Colonic mucosa (tissue), 4 donors: ENCODE measurements around the gene HPD. TPM values are rescaled to one million over a fixed set of nuclear protein-coding genes. Genes with fewer than 3 reads are reported as not detected.

Source experiments
- DNase-seq: peaks from one replicate; pipeline ENCODE4 v3.0.0-alpha.2; 2020
- H3K27ac ChIP-seq: fragments of 200-600 bp; one replicate; pipeline ENCODE4 v1.8.0; 2021
- H3K27me3 ChIP-seq: fragments of 200-600 bp; one replicate; pipeline ENCODE4 v1.8.0; 2021
- H3K36me3 ChIP-seq: fragments of 200-600 bp; one replicate; pipeline ENCODE4 v1.8.0; 2021
- H3K4me1 ChIP-seq: fragments of 200-600 bp; one replicate; pipeline ENCODE4 v1.8.0; 2021; ENCODE audit warnings: mild to moderate bottlenecking
- H3K4me3 ChIP-seq: fragments of 200-600 bp; one replicate; pipeline ENCODE4 v1.8.0; 2021
- H3K9ac ChIP-seq, 2 donors: one replicate each; pipeline ENCODE4 v1.7.0; 2013; ENCODE audit warnings: control low read depth in 2 of 2, low read depth in 2 of 2, low read length in 2 of 2
- H3K9me3 ChIP-seq: fragments of 200-600 bp; one replicate; pipeline ENCODE4 v1.8.0; 2021
- intact Hi-C: fragments of 100-400 bp; cut with DNase I; formaldehyde crosslinking; loops from one replicate; pipeline ENCODE4 v1.14.1; 2022
- total RNA-seq, 2 donors: library from RNA; stranded (reverse); fragmentation: NEBNext Ultra II Directional in 1 of 2; extraction: Animal tissue kit (Norgen Biotek cat#: 25700) in 1 of 2; gene quantifications; one replicate each; pipeline ENCODE4 v1.2.1, GENCODE V29; 2021
- TF ChIP-seq, protein P1 (sequence below): fragments of 200-600 bp; IDR thresholded peaks from one replicate; pipeline ENCODE4 v1.8.0; 2022; ENCODE audit warnings: antibody characterized with exemption, mild to moderate bottlenecking
- donor health status: healthy.
- donor health status: DM: no; HTN: no; CAD: no.
- donor health status: DM: no; HTN: no; CAD: no.

HPD gene
- total RNA-seq, 2 donors from 2014 or later, result 0.27 to 0.91 TPM

DNA sequence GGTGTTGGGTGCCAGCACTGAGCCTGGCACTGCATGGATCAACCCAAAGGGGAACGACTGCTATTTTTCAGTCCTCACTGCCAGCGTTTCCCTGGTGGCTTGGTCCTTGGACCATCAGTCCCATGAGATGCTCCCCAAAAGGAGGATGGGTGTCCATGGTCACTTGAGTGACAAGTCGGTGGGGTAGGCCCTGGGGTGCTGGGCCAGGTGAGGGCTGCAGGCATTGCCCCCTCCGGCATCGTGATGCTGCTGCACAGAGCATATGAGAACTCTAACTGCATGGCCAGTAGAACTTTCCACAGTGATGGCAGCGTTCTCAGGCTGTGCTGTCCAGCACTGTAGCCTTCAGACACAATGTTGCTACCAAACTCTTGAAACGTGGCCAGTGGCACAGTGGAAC, 38.6 kb downstream of the HPD start:
- no peaks in the 10 kb centered on the region for H3K4me1 ChIP-seq
- H3K27ac ChIP-seq, result no peak overlapping the region
- intact Hi-C loops, result no loop called here
- no peak overlapping the region for H3K4me3 ChIP-seq
- no peaks in the 10 kb centered on the region for H3K27me3 ChIP-seq
- no peak overlapping the region for H3K9ac ChIP-seq
- no peaks in the 10 kb centered on the region for H3K9me3 ChIP-seq
- peaks cover 40% of the 10 kb centered on the region for H3K36me3 ChIP-seq
- DNase-seq, result no peak
- TF ChIP-seq, protein P1, sequence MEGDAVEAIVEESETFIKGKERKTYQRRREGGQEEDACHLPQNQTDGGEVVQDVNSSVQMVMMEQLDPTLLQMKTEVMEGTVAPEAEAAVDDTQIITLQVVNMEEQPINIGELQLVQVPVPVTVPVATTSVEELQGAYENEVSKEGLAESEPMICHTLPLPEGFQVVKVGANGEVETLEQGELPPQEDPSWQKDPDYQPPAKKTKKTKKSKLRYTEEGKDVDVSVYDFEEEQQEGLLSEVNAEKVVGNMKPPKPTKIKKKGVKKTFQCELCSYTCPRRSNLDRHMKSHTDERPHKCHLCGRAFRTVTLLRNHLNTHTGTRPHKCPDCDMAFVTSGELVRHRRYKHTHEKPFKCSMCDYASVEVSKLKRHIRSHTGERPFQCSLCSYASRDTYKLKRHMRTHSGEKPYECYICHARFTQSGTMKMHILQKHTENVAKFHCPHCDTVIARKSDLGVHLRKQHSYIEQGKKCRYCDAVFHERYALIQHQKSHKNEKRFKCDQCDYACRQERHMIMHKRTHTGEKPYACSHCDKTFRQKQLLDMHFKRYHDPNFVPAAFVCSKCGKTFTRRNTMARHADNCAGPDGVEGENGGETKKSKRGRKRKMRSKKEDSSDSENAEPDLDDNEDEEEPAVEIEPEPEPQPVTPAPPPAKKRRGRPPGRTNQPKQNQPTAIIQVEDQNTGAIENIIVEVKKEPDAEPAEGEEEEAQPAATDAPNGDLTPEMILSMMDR, result no peak

DNA sequence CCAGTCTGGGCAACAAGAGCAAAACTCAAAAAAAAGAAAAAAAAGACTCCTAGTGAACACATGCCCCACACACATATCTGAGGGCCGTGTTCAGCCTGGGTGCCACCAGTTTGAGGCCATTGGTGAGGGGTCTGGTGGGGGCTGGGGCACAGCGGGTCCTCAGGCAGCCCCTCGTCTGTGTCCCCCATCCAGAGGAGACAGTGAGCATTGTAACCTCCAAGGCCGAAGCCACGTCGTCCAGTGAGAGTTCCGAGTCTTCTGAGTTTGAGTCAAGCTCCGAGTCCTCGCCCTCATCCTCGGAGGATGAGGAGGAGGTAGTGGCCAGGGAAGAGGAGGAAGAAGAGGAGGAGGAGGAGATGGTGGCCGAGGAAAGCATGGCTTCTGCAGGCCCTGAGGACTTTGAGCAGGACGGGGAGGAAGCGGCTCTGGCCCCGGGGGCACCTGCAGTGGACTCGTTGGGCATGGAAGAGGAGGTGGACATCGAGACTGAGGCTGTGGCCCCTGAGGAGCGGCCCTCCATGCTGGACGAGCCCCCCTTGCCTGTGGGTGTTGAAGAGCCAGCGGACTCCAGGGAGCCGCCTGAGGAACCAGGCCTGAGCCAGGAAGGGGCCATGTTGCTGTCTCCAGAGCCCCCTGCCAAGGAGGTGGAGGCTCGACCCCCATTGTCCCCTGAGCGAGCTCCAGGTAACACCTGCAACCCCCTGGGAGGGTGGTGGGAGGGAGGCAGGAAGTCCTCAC, 39.3 kb downstream of the HPD start:
- Histone ChIP-seq H3K4me1 (no peaks in the 10 kb centered on the region), H3K9ac (no peak overlapping the region), H3K27me3 (no peaks in the 10 kb centered on the region), H3K27ac (no peak overlapping the region), H3K36me3 (peaks cover 40% of the 10 kb centered on the region), H3K4me3 (no peak overlapping the region), H3K9me3 (no peaks in the 10 kb centered on the region)
- intact Hi-C loops, result no loop called here
- no peak for DNase-seq
- TF ChIP-seq, protein P1, result no peak

DNA sequence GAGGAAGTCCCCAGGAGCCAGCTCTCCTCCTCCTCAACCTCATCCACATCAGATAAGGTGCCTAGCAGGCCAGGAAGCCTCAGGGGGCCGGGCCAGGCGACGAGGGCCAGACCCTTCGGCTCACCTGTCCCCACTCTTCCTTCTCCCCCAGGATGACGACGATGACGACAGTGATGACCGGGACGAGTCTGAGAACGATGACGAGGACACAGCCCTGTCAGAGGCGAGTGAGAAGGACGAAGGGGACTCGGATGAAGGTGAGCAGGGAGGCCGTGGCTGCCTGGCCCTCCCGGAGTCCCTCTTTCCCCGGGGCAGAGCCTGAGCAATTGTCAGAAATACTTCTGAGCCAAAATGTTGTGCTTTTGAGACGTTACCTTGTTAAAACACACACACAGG, 41.0 kb downstream of the HPD start:
- Histone ChIP-seq H3K4me1 (peaks cover 9% of the 10 kb centered on the region), H3K27ac (no peak overlapping the region), H3K27me3 (no peaks in the 10 kb centered on the region), H3K9me3 (no peaks in the 10 kb centered on the region), H3K4me3 (no peak overlapping the region), H3K9ac (no peak overlapping the region), H3K36me3 (peaks cover 40% of the 10 kb centered on the region)
- no peak for DNase-seq
- TF ChIP-seq, protein P1, result no peak
- intact Hi-C loops, result no loop called here

DNA sequence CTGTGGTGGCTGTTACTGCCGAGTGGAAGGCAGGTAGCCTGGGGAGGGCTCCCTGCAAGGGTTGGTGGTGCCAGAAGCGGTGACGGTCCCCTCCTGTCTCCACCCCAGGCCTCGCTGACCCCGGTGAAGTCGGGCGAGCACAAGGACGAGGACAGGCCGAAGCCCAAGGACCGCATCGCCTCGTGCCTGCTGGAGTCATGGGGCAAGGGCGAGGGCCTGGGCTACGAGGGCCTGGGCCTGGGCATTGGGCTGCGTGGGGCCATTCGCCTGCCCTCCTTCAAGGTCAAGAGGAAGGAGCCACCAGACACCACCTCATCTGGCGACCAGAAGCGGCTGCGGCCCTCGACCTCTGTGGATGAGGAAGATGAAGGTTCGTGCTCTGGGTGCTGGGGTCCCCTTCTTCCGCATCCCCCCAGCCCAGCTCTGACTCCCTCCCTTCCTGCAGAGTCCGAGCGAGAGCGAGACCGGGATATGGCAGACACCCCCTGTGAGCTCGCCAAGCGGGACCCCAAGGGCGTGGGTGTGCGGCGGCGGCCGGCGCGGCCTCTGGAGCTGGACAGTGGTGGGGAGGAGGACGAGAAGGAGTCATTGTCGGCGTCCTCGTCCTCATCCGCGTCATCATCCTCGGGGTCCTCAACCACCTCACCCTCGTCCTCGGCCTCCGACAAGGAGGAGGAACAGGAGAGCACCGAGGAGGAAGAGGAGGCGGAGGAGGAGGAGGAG, 41.6 kb downstream of the HPD start:
- Histone ChIP-seq H3K27me3 (no peaks in the 10 kb centered on the region), H3K36me3 (peaks cover 39% of the 10 kb centered on the region), H3K9me3 (no peaks in the 10 kb centered on the region), H3K4me3 (no peak overlapping the region), H3K27ac (no peak overlapping the region), H3K9ac (no peak overlapping the region), H3K4me1 (peaks cover 9% of the 10 kb centered on the region)
- intact Hi-C loops, result no loop called here
- TF ChIP-seq, protein P1, result no peak
- no peak for DNase-seq

DNA sequence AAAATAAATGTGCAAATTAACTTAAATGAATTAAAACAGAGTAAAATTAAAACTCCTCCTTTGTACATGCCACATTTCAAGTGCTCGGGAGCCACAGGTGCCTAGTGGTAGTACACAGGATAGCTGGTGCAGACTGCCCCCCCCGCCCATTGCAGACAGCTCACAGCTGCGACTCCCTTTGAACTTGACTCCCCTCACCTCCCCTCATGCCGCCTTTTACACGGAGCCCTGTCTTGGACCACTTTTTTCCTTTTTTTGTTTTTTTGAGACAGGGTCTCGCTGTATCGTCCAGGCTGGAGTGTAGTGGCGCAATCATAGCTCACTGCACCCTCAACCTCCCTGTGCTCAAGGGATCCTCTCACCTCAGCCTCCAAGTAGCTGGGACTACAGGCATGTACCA, 43.4 kb downstream of the HPD start:
- Histone ChIP-seq H3K9ac (no peak overlapping the region), H3K4me1 (peaks cover 18% of the 10 kb centered on the region), H3K27me3 (no peaks in the 10 kb centered on the region), H3K27ac (no peak overlapping the region), H3K36me3 (peaks cover 32% of the 10 kb centered on the region), H3K4me3 (no peak overlapping the region), H3K9me3 (no peaks in the 10 kb centered on the region)
- TF ChIP-seq, protein P1, result no peak
- DNase-seq, result no peak
- intact Hi-C loops, result no loop called here
